Testis (tissue), 3 donors: ENCODE results near the gene PURA. TPM values are rescaled to one million over a fixed set of nuclear protein-coding genes. Genes with fewer than 3 reads are reported as not detected.

ENCODE experiments used
- DNase-seq: peaks from one replicate; pipeline ENCODE4 v3.0.0-alpha.2; 2019
- H3K27ac ChIP-seq, 2 donors: fragments of 200-600 bp; sonication (generic); one replicate each; pipeline ENCODE4 v1.5.1; 2019
- H3K27me3 ChIP-seq: fragments of 200-600 bp; sonication (generic); one replicate; pipeline ENCODE4 v1.5.1; 2019
- H3K36me3 ChIP-seq: fragments of 200-600 bp; sonication (generic); one replicate; pipeline ENCODE4 v1.5.1; 2017; ENCODE audit warnings: low read depth; ENCODE audit errors: missing control alignments
- H3K4me1 ChIP-seq: fragments of 200-600 bp; sonication (generic); one replicate; pipeline ENCODE4 v1.5.1; 2019
- H3K4me3 ChIP-seq, 2 donors: fragments of 200-600 bp; sonication (generic); one replicate each; pipeline ENCODE4 v1.5.1; 2017 to 2019
- H3K9me3 ChIP-seq: fragments of 200-600 bp; sonication (generic); one replicate; pipeline ENCODE4 v1.5.1; 2017
- CTCF ChIP-seq, 3 experiments: fragments of 450-650 bp in 2 of 3; fragments of 200-600 bp in 1 of 3; sonication (generic) in 1 of 3; IDR thresholded peaks; one replicate each; pipeline ENCODE4 v1.5.1; 2016 to 2019; ENCODE audit warnings: antibody characterized with exemption in 3 of 3, mild to moderate bottlenecking in 2 of 3, moderate library complexity in 1 of 3
- POLR2A ChIP-seq: fragments of 450-650 bp; IDR thresholded peaks from one replicate; pipeline ENCODE4 v1.6.1; 2017; ENCODE audit warnings: antibody characterized with exemption, mild to moderate bottlenecking, moderate library complexity
- WGBS, 2 donors: methylation state at CpG; one replicate each; pipeline ENCODE4 v1.1.5; 2018; 5-methylcytosine and 5-hydroxymethylcytosine counted together
- intact Hi-C: fragments of 100-400 bp; cut with DNase I; formaldehyde crosslinking; loops from one replicate; pipeline ENCODE4 v1.15.1; 2023; ENCODE audit warnings: low total_unique reads
- polyA plus RNA-seq: library from polyadenylated mRNA; stranded (reverse); fragments of 350-450 nt; fragmentation: Illumina TruSeq; extraction: RNeasy Lipid Tissue Mini Kit (QIAGEN cat#74804); gene quantifications from one replicate; pipeline ENCODE4 v1.2.3, GENCODE V29; 2014; ENCODE audit warnings: low read depth, low replicate concordance; ENCODE audit not compliant: insufficient read depth
- total RNA-seq, 2 donors: library from RNA; depleted of rRNA; stranded (reverse); fragments of >200 nt; gene quantifications; one replicate each; pipeline ENCODE4 v1.2.3, GENCODE V29; 2016

Gene PURA
- total and polyA plus RNA-seq, 3 donors from 2014 or later = 9.3 to 26.9 (median 22.9) TPM

- Histone ChIP-seq H3K27me3 (no peaks in the 10 kb centered on the region), H3K36me3 (no peaks in the 10 kb centered on the region), H3K9me3 (no peaks in the 10 kb centered on the region), H3K27ac (peak overlapping the region; percentile 22 to 53), H3K4me1 (no peaks in the 10 kb centered on the region), H3K4me3 (no peak overlapping the region)
- DNase-seq = no peak
- intact Hi-C loops = no loop called here
- 83 to 87% methylated on average over 1 of the region's 1 CpG for WGBS, 2 donors
- TF ChIP-seq POLR2A (no peak), CTCF (IDR thresholded peaks at IDR 0.05) (no peak)
These were observed 23.7 kb upstream of the PURA start for GRCh38 chr5:140090251-140090650.

GRCh38 chr5:140093179-140093578, 20.7 kb upstream of the PURA start:
- Histone ChIP-seq H3K27me3 (no peaks in the 10 kb centered on the region), H3K4me1 (no peaks in the 10 kb centered on the region), H3K27ac (no peak overlapping the region), H3K36me3 (no peaks in the 10 kb centered on the region), H3K9me3 (no peaks in the 10 kb centered on the region), H3K4me3 (no peak overlapping the region)
- no peak for DNase-seq
- intact Hi-C loops = no loop called here
- no peak for TF ChIP-seq POLR2A
- TF ChIP-seq CTCF (IDR thresholded peaks at IDR 0.05) = no peak
- WGBS, 2 donors = 82 to 89% methylated on average over 1 of the region's 1 CpG

- no peak overlapping the region for H3K27ac ChIP-seq
- TF ChIP-seq CTCF (IDR thresholded peaks at IDR 0.05) (no peak), POLR2A (no peak)
- no peaks in the 10 kb centered on the region for H3K36me3 ChIP-seq
- no peak for DNase-seq
- no peak overlapping the region for H3K4me3 ChIP-seq
- intact Hi-C loops = no loop called here
- no peaks in the 10 kb centered on the region for H3K27me3 ChIP-seq
- H3K4me1 ChIP-seq = no peaks in the 10 kb centered on the region
- 85 to 91% methylated on average over 1 of the region's 1 CpG for WGBS, 2 donors
- H3K9me3 ChIP-seq = no peaks in the 10 kb centered on the region
These were observed 20.0 kb upstream of the PURA start for GRCh38 chr5:140093866-140094265.

GRCh38 chr5:140094889-140095288, 19.0 kb upstream of the PURA start:
- no peaks in the 10 kb centered on the region for H3K27me3 ChIP-seq
- no peaks in the 10 kb centered on the region for H3K36me3 ChIP-seq
- no peak overlapping the region for H3K4me3 ChIP-seq
- no peaks in the 10 kb centered on the region for H3K4me1 ChIP-seq
- no peak for TF ChIP-seq CTCF (IDR thresholded peaks at IDR 0.05)
- DNase-seq = no peak
- no peak overlapping the region for H3K27ac ChIP-seq
- intact Hi-C loops = no loop called here
- no peaks in the 10 kb centered on the region for H3K9me3 ChIP-seq

- no peak for DNase-seq
- H3K4me1 ChIP-seq = peaks cover 2% of the 10 kb centered on the region
- WGBS, 2 donors = 91 to 100% methylated on average over 1 of the region's 1 CpG
- TF ChIP-seq CTCF (IDR thresholded peaks at IDR 0.05) (no peak), POLR2A (no peak)
- no peak overlapping the region for H3K27ac ChIP-seq
- H3K4me3 ChIP-seq = no peak overlapping the region
- intact Hi-C loops = no loop called here
- H3K36me3 ChIP-seq = no peaks in the 10 kb centered on the region
- H3K27me3 ChIP-seq = no peaks in the 10 kb centered on the region
- no peaks in the 10 kb centered on the region for H3K9me3 ChIP-seq
These were observed 12.7 kb upstream of the PURA start for GRCh38 chr5:140101179-140101578.
